Muscle layer of colon (tissue), 2 donors: ENCODE data around the gene CALML3.

Experiments
- H3K27ac ChIP-seq: one replicate; pipeline ENCODE4 v1.7.0; 2013; ENCODE audit warnings: low read depth, mild to moderate bottlenecking, low read length, moderate library complexity
- H3K27me3 ChIP-seq, 2 donors: one replicate each; pipeline ENCODE4 v1.7.0; 2013; ENCODE audit warnings: low read length in 2 of 2, mild to moderate bottlenecking in 2 of 2; ENCODE audit not compliant: insufficient read depth in 2 of 2, control insufficient read depth in 1 of 2
- H3K36me3 ChIP-seq: one replicate; pipeline ENCODE4 v1.7.0; 2013; ENCODE audit warnings: mild to moderate bottlenecking, low read length; ENCODE audit not compliant: insufficient read depth
- H3K4me1 ChIP-seq: one replicate; pipeline ENCODE4 v1.7.0; 2013; ENCODE audit warnings: mild to moderate bottlenecking, low read length; ENCODE audit not compliant: insufficient read depth
- H3K4me3 ChIP-seq, 2 donors: one replicate each; pipeline ENCODE4 v1.7.0; 2013; ENCODE audit warnings: low read length in 2 of 2, low read depth in 1 of 2, mild to moderate bottlenecking in 1 of 2, moderate library complexity in 1 of 2
- H3K9ac ChIP-seq: one replicate; pipeline ENCODE4 v1.7.0; 2013; ENCODE audit warnings: low read length
- H3K9me3 ChIP-seq: one replicate; pipeline ENCODE4 v1.7.0; 2013; ENCODE audit warnings: mild to moderate bottlenecking, low read length
- donor health status: abdominal sarcoma.
- donor health status: Adenocarcinoma of cecum.

Gene CALML3

DNA sequence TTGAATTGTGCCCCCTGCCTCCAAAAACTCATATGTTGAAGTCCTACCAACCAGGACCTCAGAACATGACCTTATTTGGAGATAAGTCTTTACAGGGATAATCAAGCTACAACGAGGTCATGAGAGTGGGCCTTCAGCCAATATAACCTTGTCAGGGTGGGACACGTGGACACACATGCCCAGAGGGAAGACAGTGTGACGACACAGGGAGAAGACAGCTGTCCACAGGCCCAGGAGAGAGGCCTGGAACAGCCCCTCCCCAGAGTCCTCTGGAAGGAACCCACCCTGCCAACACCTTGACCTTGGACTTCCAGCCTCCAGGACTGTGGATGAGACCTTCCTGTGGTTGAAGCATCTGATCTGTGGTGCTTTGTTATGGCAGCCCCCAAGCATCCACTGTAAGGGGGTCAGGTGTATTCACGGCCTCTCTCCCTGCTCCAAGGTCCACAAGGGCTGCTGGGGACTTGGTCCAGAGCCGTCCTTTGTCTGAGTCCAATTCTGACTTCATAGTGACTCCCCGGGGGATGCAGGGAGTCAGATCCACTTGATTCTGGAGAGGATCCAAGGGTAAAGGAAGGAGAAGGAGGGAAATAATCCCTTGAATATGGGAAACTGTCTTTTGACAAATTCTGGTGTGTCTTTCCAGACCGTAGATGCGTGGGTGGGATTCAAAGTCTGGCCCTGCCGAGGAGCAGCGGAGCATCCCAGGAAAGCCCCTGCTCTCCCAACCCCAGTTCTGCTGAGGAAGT, 7.0 kb downstream of the CALML3 start:
- Histone ChIP-seq H3K9ac (no peak overlapping the region), H3K36me3 (no peaks in the 10 kb centered on the region), H3K9me3 (no peaks in the 10 kb centered on the region), H3K27ac (no peak overlapping the region), H3K27me3 (no peaks in the 10 kb centered on the region), H3K4me1 (peaks cover 27% of the 10 kb centered on the region), H3K4me3 (no peak overlapping the region)

DNA sequence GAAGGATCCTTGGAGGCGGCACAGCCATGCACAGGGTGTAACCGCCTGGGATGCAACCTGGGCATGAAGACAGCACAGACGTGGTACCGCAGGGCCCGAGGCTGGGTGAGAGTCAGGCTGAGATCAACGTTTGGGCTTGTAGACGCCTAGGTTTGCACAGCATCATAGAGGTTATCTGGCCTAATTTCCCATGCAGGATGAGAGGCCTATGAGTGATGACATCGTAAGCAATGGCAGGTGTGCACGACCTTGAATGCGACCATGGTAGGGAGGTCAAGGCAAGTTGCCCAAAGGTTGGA, 7.5 kb downstream of the CALML3 start:
- peaks cover 27% of the 10 kb centered on the region for H3K4me1 ChIP-seq
- no peaks in the 10 kb centered on the region for H3K27me3 ChIP-seq
- H3K9me3 ChIP-seq, result no peaks in the 10 kb centered on the region
- no peaks in the 10 kb centered on the region for H3K36me3 ChIP-seq
- H3K9ac ChIP-seq, result no peak overlapping the region
- H3K4me3 ChIP-seq, result no peak overlapping the region
- H3K27ac ChIP-seq, result no peak overlapping the region

DNA sequence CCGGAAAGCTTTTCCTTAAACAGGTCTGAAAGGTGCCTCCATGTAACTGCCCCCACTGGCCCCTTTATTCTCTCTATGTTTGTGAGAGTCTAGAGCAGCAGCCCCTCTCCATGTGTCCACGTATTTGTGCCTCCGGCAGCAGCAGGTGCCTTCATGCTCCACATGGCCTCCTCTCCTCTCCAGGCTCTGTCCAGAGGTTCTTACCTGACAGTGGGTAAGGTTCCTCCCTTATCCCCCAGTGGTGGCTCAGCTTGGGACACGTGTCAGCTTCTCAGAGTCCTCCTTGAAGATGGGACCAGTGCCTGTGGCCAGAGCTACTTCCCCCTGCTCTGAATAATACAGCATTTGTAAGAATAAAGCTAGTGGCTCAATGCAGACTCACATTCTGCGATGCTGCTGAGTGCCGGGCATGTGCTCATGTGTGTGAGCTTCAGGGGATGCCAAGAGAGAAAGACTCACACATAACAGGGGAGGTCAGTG, 7.9 kb downstream of the CALML3 start:
- no peak overlapping the region for H3K27ac ChIP-seq

GRCh38 chr10:5533098-5533731, 8.5 kb downstream of the CALML3 start:
- Histone ChIP-seq H3K36me3 (no peaks in the 10 kb centered on the region), H3K27ac (no peak overlapping the region), H3K4me1 (peaks cover 27% of the 10 kb centered on the region), H3K27me3 (no peaks in the 10 kb centered on the region), H3K9ac (no peak overlapping the region), H3K9me3 (no peaks in the 10 kb centered on the region), H3K4me3 (no peak overlapping the region)

More for the DNA sequence above, 7.9 kb downstream of the CALML3 start:
- Histone ChIP-seq H3K9ac (no peak overlapping the region), H3K4me1 (peaks cover 27% of the 10 kb centered on the region), H3K4me3 (no peak overlapping the region), H3K36me3 (no peaks in the 10 kb centered on the region), H3K9me3 (no peaks in the 10 kb centered on the region), H3K27me3 (no peaks in the 10 kb centered on the region)

GRCh38 chr10:5534051-5534821, 9.5 kb downstream of the CALML3 start:
- no peaks in the 10 kb centered on the region for H3K36me3 ChIP-seq
- H3K4me3 ChIP-seq, result no peak overlapping the region
- H3K27me3 ChIP-seq, result no peaks in the 10 kb centered on the region
- no peak overlapping the region for H3K9ac ChIP-seq
- H3K27ac ChIP-seq, result no peak overlapping the region
- H3K9me3 ChIP-seq, result no peaks in the 10 kb centered on the region
- peaks cover 22% of the 10 kb centered on the region for H3K4me1 ChIP-seq

- H3K27ac ChIP-seq, result no peak overlapping the region
- peaks cover 13% of the 10 kb centered on the region for H3K4me1 ChIP-seq
- H3K4me3 ChIP-seq, result no peak overlapping the region
- H3K9ac ChIP-seq, result no peak overlapping the region
- H3K9me3 ChIP-seq, result no peaks in the 10 kb centered on the region
- no peaks in the 10 kb centered on the region for H3K27me3 ChIP-seq
- H3K36me3 ChIP-seq, result no peaks in the 10 kb centered on the region
These were observed 10.4 kb downstream of the CALML3 start for GRCh38 chr10:5534880-5535856.

- Histone ChIP-seq H3K9me3 (no peaks in the 10 kb centered on the region), H3K9ac (no peak overlapping the region), H3K36me3 (no peaks in the 10 kb centered on the region), H3K27me3 (no peaks in the 10 kb centered on the region), H3K27ac (no peak overlapping the region), H3K4me3 (no peak overlapping the region), H3K4me1 (no peaks in the 10 kb centered on the region)
These were observed 11.8 kb downstream of the CALML3 start for GRCh38 chr10:5536486-5537081.

GRCh38 chr10:5537684-5538083, 12.9 kb downstream of the CALML3 start:
- Histone ChIP-seq H3K4me3 (no peak overlapping the region), H3K4me1 (no peaks in the 10 kb centered on the region), H3K27ac (no peak overlapping the region), H3K9ac (no peak overlapping the region), H3K9me3 (no peaks in the 10 kb centered on the region), H3K27me3 (no peaks in the 10 kb centered on the region), H3K36me3 (no peaks in the 10 kb centered on the region)

DNA sequence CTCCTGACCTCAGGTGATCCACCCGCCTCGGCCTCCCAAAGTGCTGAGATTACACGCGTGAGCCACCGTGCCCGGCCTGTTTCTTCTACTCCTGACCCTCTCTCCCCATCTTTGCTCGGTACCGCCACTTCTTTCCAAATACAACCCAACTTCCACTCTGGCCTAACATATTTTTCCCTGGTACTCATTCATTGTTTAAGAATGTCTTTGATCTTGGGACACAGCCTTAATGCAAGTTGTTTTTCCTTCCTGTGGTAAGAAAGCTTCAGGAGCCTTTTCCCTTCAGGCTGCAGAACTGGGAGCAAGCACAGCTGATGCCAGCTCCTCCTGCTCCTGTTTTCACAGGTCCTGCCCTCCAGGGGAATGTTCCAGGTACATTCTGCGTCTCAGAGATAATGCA, 13.7 kb downstream of the CALML3 start:
- H3K9me3 ChIP-seq, result no peaks in the 10 kb centered on the region
- no peaks in the 10 kb centered on the region for H3K4me1 ChIP-seq
- no peak overlapping the region for H3K9ac ChIP-seq
- H3K36me3 ChIP-seq, result no peaks in the 10 kb centered on the region
- H3K27me3 ChIP-seq, result no peaks in the 10 kb centered on the region
- no peak overlapping the region for H3K4me3 ChIP-seq
- no peak overlapping the region for H3K27ac ChIP-seq

DNA sequence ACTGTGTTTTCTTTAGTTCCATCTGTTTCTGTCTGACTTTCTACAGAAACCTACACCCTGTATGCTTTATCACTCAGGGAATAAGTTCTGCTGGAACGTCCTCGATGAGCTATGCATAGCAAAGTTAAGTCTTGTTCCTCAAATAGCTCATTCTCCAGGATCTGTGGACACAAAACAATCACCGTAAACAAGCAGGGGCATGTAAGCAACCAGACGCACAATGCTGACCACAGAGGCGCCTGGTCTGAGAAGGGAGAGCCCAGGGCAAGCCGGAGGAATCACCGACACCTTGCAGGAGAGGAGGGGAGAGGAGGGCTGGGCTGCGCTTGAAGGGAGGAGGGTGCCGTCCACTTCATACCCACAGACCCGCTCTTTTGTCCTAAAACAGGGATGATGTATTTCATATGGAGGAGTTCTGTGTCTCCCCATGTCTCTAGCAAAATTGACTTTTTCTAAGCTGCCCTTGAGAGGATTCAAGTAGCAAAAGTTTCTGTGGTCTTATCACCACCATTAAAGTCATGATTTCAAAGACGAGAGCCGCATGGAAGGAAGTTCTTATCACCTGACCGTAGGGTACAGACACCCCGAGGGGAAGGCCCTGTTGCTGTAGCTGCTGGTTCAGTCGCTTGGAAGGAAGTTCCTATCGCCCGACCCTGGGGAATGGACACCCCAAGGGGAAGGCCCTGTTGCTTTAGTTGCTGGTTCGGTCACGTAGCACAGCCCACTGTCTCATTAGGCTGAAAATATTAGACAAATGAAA, 14.3 kb downstream of the CALML3 start:
- H3K36me3 ChIP-seq, result no peaks in the 10 kb centered on the region
- H3K27ac ChIP-seq, result no peak overlapping the region
- H3K9me3 ChIP-seq, result no peaks in the 10 kb centered on the region
- no peaks in the 10 kb centered on the region for H3K27me3 ChIP-seq
- H3K4me3 ChIP-seq, result no peak overlapping the region
- no peak overlapping the region for H3K9ac ChIP-seq
- no peaks in the 10 kb centered on the region for H3K4me1 ChIP-seq
